HCT116 (cell line): Measurements from ENCODE around the gene ZNF423. TPM values are rescaled to one million over a fixed set of nuclear protein-coding genes. Genes with fewer than 3 reads are reported as not detected.

Experiments used
- ATAC-seq: fragments of 200-7000 bp; cut with Tn5 transposase; 2 replicates; pipeline ENCODE4 v1.9.1; 2020; ENCODE audit warnings: mild to moderate bottlenecking, moderate library complexity
- BruUV-seq: library from RNA; stranded (reverse); fragments of 400-500 nt; replicated peaks from 2 replicates; lab custom pipeline; 2021; lab: Mats Ljungman, UMichigan
- CTCF ChIA-PET: fragments of 300-600 bp; sonication (Branson Sonifier 250); formaldehyde crosslinking; loops from one replicate; lab custom pipeline; 2021; ENCODE audit warnings: antibody characterized with exemption; lab: Charles Lee
- POLR2A ChIA-PET: fragments of 300-600, 350-600 bp; sonication (Branson Sonifier 250); formaldehyde crosslinking; loops from one replicate; lab custom pipeline; 2021; ENCODE audit warnings: antibody characterized with exemption; lab: Charles Lee
- RAD21 ChIA-PET, 2 experiments: fragments of 300-600 bp; sonication (Branson Sonifier 250); formaldehyde crosslinking; loops; one replicate each; lab custom pipeline; 2023; ENCODE audit warnings: low total read pairs in 2 of 2; ENCODE audit not compliant: uncharacterized antibody in 2 of 2, unreplicated experiment in 2 of 2, low non-redundant PET in 1 of 2; lab: Charles Lee
- DNase-seq: peaks from one replicate; pipeline ENCODE4 v3.0.0-alpha.2; 2010; ENCODE audit warnings: low read depth, low spot score
- H2AFZ ChIP-seq: fragments of 200-600 bp; shearing (Covaris generic), sonication (generic); 2 replicates; pipeline ENCODE4 v1.6.1; 2017; ENCODE audit warnings: low read depth, mixed run types, mixed read lengths, antibody characterized with exemption, low read length; ENCODE audit not compliant: poor library complexity, severe bottlenecking
- H3K27ac ChIP-seq: 2 replicates; pipeline ENCODE4 v1.5.1; 2012; ENCODE audit warnings: low read depth, low read length
- H3K27me3 ChIP-seq: fragments of 200-600 bp; sonication (generic); 2 replicates; pipeline ENCODE4 v1.6.1; 2016; ENCODE audit warnings: mixed run types, low read length, mixed read lengths; ENCODE audit not compliant: insufficient read depth
- H3K36me3 ChIP-seq, 2 experiments: fragments of 200-500 bp in 1 of 2; fragments of 200-600 bp in 1 of 2; sonication (Bioruptor generic) in 1 of 2; sonication (generic) in 1 of 2; 2 replicates each; pipeline versions ENCODE4 v1.5.1 to v1.6.1; 2014 to 2016; ENCODE audit warnings: low read length in 2 of 2, inconsistent platforms in 1 of 2, mixed read lengths in 1 of 2, mixed run types in 1 of 2; ENCODE audit not compliant: insufficient read depth in 2 of 2, control insufficient read depth in 1 of 2
- H3K4me1 ChIP-seq, 2 experiments: fragments of 200-600 bp in 1 of 2; sonication (generic) in 1 of 2; 2 replicates each; pipeline versions ENCODE4 v1.5.1 to v1.6.1; 2012 to 2017; ENCODE audit warnings: low read length in 2 of 2, inconsistent platforms in 1 of 2, mild to moderate bottlenecking in 1 of 2, mixed read lengths in 1 of 2, mixed run types in 1 of 2, moderate library complexity in 1 of 2; ENCODE audit not compliant: insufficient read depth in 2 of 2, control insufficient read depth in 1 of 2
- H3K4me2 ChIP-seq: fragments of 200-600 bp; sonication (generic); 2 replicates; pipeline ENCODE4 v1.6.1; 2017; ENCODE audit warnings: mixed run types, low read length, mixed read lengths
- H3K4me3 ChIP-seq, 2 experiments: fragments of 200-600 bp in 1 of 2; sonication (generic) in 1 of 2; replicated peaks in 1 of 2; 2 replicates each; pipeline ENCODE4 v1.5.1; 2011 to 2016; ENCODE audit warnings: low read length in 2 of 2, control low read depth in 1 of 2, low read depth in 1 of 2, mild to moderate bottlenecking in 1 of 2, mixed read lengths in 1 of 2, mixed run types in 1 of 2
- H3K79me2 ChIP-seq: fragments of 200-600 bp; sonication (generic); 2 replicates; pipeline ENCODE4 v1.6.1; 2017; ENCODE audit warnings: mild to moderate bottlenecking, mixed run types, low read length, moderate library complexity, mixed read lengths; ENCODE audit not compliant: insufficient read depth
- H3K9ac ChIP-seq: fragments of 200-600 bp; sonication (generic); 2 replicates; pipeline ENCODE4 v1.6.1; 2016; ENCODE audit warnings: low read length, mixed read lengths
- H3K9me2 ChIP-seq: fragments of 200-600 bp; sonication (generic), shearing (Covaris generic); 2 replicates; pipeline ENCODE4 v1.6.1; 2017; ENCODE audit warnings: mixed run types, mild to moderate bottlenecking, moderate library complexity; ENCODE audit not compliant: insufficient read depth
- H3K9me3 ChIP-seq, 2 experiments: fragments of 200-500 bp in 1 of 2; fragments of 200-600 bp in 1 of 2; sonication (Bioruptor generic) in 1 of 2; sonication (generic) in 1 of 2; 2 replicates each; pipeline ENCODE4 v1.6.1; 2014 to 2017; ENCODE audit warnings: low read length in 2 of 2, mixed read lengths in 2 of 2, inconsistent platforms in 1 of 2, low read depth in 1 of 2, mild to moderate bottlenecking in 1 of 2, mixed run types in 1 of 2, moderate library complexity in 1 of 2; ENCODE audit not compliant: control insufficient read depth in 1 of 2, insufficient read depth in 1 of 2
- H4K20me1 ChIP-seq: fragments of 200-600 bp; sonication (generic), shearing (Covaris generic); 2 replicates; pipeline ENCODE4 v1.6.1; 2017; ENCODE audit warnings: mixed run types, mild to moderate bottlenecking, moderate library complexity; ENCODE audit not compliant: insufficient read depth
- CBX3 ChIP-seq: IDR thresholded peaks from 2 replicates; pipeline ENCODE4 v1.6.1; 2012; ENCODE audit warnings: low read depth
- CTCF ChIP-seq, 3 experiments: fragments of 200-600 bp in 1 of 3; sonication (generic) in 1 of 3; IDR thresholded peaks in 2 of 3; conservative IDR thresholded peaks in 1 of 3; 2 replicates each; pipeline ENCODE4 v1.5.1; 2012 to 2017; ENCODE audit warnings: low read depth in 2 of 3, low read length in 2 of 3, antibody characterized with exemption in 1 of 3, borderline replicate concordance in 1 of 3, control low read depth in 1 of 3, mild to moderate bottlenecking in 1 of 3, mixed read lengths in 1 of 3, mixed run types in 1 of 3, moderate library complexity in 1 of 3; ENCODE audit not compliant: insufficient read depth in 1 of 3
- JUND ChIP-seq: IDR thresholded peaks from 2 replicates; pipeline ENCODE4 v1.6.1; 2012
- MAX ChIP-seq: IDR thresholded peaks from 2 replicates; pipeline ENCODE4 v1.6.1; 2012
- POLR2A ChIP-seq: IDR thresholded peaks from 2 replicates; pipeline ENCODE4 v1.7.0; 2011; ENCODE audit warnings: borderline replicate concordance; ENCODE audit not compliant: insufficient read depth, insufficient read length; ENCODE audit errors: extremely low read depth
- POLR2AphosphoS5 ChIP-seq: IDR thresholded peaks from 2 replicates; pipeline ENCODE4 v1.6.1; 2011; ENCODE audit warnings: mild to moderate bottlenecking, low read depth, low read length, moderate library complexity
- RAD21 ChIP-seq: IDR thresholded peaks from 2 replicates; pipeline ENCODE4 v1.6.1; 2012; ENCODE audit warnings: low read depth, mild to moderate bottlenecking
- YY1 ChIP-seq: IDR thresholded peaks from 2 replicates; pipeline ENCODE4 v1.6.1; 2011; ENCODE audit warnings: low read length, low read depth, moderate library complexity, mild to moderate bottlenecking; ENCODE audit not compliant: insufficient replicate concordance; ENCODE audit errors: extremely low read depth
- intact Hi-C: fragments of 100-400 bp; cut with micrococcal nuclease; formaldehyde crosslinking; loops from 2 replicates; pipeline ENCODE4 v1.10.0; 2022
- total RNA-seq: library from RNA; stranded (reverse); gene quantifications from one replicate; pipeline ENCODE4 v1.2.1, GENCODE V29; 2021; ENCODE audit not compliant: unreplicated experiment

Gene ZNF423
- total RNA-seq, 1 experiment from 2014 or later: 0.22 TPM

- Histone ChIP-seq H4K20me1 (no peaks in the 10 kb centered on the region), H3K27me3 (peaks cover 16% of the 10 kb centered on the region), H3K9me2 (no peaks in the 10 kb centered on the region), H3K4me3 (no peak overlapping the region), H3K79me2 (no peaks in the 10 kb centered on the region), H3K9me3 (no peaks in the 10 kb centered on the region), H3K4me2 (no peak overlapping the region), H3K4me1 (no peaks in the 10 kb centered on the region), H3K27ac (no peak overlapping the region), H3K9ac (no peak overlapping the region), H2AFZ (no peak overlapping the region), H3K36me3 (no peaks in the 10 kb centered on the region)
- ChIA-PET RAD21 (no interaction called here), POLR2A (no interaction called here), CTCF (interaction anchor here (0.9 kb wide), 1 partner anchor 22 kb away, joined by 3 read pairs; no protein-coding TSS in a partner anchor)
- TF ChIP-seq CTCF (IDR thresholded peaks at IDR 0.05 in 2 of 3, conservative IDR thresholded peaks at IDR 0.05 in 1 of 3; ENCODE audit: borderline replicate concordance in 1 of 3, insufficient read depth in 1 of 3, low read depth in 2 of 3, low read length in 2 of 3) (no peak), CBX3 (no peak), JUND (no peak), POLR2A (no peak), MAX (no peak), YY1 (no peak), POLR2AphosphoS5 (no peak), RAD21 (no peak)
- ATAC-seq (no peak), DNase-seq (no peak)
- no TSS peak for BruUV-seq
- intact Hi-C loops: no loop called here
Observed at GRCh38 chr16:49514073-49514980, 341.6 kb downstream of the ZNF423 start.
